HG03520 (cell line): Measurements from ENCODE around the gene KIF13A.
"Not testable (repeated sequence)": the region's sequence is repeated elsewhere in the genome, so short reads cannot be mapped to it uniquely, and the experiment has no call there.

Experiments
- ATAC-seq: cut with Tn5 transposase; IDR thresholded peaks from one replicate; pipeline ENCODE4 v1.9.1; 2021; ENCODE audit warnings: mild to moderate bottlenecking, moderate library complexity; ENCODE audit not compliant: unreplicated experiment

Gene KIF13A

GRCh38 chr6:17817763-17818162 lies 169.7 kb downstream of the KIF13A start:
- no peak for ATAC-seq

DNA sequence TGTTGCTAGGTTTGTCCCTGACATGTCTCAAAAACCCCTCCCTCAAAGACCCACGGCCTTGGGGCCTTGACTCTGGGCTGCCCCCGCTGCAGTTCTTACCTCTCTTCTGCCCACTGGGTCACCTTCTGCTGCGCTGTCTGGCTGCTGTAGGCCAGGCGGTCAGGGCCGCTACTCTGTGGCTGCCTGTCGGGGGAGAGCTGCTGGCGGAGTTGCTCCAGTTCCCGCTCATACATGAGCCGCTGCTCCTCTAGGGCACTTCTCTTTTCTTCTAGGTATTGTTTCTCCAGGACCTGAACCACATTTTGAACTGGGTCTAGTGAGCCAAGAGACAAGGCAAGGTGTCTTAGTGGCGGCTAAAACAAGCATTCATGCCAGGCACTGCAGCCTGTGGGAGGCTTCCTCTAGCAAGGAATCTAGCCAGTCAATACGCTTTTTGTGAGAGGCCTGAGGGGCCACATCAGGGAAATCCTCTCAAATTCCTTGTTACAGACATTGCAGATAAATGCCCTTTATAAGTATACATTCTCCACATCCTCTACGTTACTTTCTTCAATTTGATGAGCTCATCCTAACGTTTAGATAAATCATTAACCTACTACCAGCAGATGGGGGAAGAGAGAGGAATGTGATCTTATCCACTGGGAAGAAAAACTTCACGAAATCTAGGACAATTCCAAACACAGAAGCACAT lies 170.4 kb downstream of the KIF13A start:
- no peak for ATAC-seq

GRCh38 chr6:17813542-17813941 lies 173.9 kb downstream of the KIF13A start:
- no peak for ATAC-seq

DNA sequence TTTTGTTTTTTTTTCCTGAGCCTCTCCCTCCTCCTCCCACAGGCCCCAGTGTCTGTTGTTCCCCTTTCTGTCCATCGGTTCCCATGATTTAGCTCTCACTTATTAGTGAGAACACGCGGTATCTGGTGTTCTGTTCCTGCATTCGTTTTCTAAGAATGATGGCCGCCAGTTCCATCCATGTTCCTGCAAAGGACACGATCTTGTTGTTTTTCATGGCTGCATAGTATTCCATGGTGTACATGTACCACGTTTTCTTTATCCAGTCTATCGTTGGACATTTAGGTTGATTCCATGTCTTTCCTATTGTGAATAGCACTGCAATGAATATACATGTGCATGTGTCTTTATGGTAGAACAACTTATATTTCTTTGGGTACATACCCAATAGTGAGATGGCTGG lies 175.1 kb downstream of the KIF13A start:
- ATAC-seq: no peak

DNA sequence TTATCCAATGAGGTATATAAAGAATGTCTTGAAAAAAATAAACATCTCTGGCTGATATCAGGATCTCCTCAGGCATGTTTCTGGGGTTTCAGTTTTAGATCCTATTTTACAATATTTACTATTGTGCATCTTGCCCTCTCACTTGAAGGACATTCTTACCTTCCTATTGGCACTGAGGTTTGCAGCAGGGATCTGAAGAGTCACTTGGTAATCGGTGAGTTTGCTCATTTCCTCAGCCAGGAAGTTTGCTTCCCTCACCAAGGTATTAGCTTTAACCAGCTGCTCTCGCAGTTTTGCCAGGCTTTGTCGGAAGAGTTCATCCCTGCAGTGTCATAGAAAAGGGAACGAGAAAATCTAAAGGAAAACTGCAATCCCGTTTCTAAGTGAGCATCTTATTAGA lies 178.8 kb downstream of the KIF13A start:
- ATAC-seq: no peak

DNA sequence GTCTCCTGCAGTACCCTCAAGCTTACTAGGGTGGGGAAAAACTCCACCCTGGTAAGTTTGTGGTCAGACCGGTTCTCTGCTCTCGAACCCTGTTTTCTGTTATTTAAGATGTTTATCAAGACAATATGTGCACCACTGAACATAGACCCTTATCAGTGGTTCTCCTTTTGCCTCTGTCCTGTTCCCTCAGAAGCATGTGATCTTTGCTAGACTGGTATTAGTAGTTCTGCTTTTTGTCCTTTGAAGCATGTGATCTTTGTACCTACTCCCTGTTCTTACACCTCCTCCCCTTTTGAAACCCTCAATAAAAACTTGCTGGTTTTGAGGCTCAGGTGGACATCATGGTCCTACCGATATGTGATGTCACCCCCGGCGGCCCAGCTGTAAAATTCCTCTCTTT lies 180.0 kb downstream of the KIF13A start:
- not testable (repeated sequence) for ATAC-seq

GRCh38 chr6:17803409-17803808 lies 184.0 kb downstream of the KIF13A start:
- ATAC-seq: no peak

- no peak for ATAC-seq
Observed at GRCh38 chr6:17798477-17799154, 188.8 kb downstream of the KIF13A start.

- ATAC-seq: no peak
Observed at GRCh38 chr6:17790489-17790888, 196.9 kb downstream of the KIF13A start.

DNA sequence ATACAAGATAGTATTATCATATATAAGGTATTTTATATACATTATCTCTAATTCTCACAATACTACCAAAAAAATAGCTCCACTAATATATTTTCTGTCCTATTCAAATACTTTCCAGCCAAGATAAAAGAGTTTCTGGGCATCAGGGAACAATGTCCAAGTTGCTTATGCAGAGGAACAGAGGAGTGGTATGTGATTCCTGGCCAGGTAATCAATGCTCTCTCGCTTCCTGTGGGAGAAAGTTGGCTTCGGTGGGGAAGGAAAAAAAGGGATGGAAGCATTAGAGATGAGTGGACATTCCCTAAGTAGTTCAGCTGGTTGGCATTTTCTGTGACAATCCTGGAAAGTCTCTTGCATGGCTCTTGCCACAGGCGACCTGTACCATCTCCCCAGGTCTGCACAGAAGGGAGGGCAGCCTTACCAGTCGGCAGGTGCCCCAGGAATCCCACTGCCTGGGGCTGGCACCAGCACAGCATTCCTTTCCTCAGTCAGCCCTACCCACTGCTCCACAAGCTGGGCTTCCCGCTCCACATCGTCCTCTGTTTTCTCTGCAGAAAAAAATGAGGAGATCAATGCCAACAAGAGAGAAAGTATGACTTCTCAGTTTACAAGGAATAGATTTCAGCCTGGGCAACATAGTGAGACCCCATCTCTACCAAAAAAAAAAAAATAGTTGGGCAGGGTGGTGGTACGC lies 202.2 kb downstream of the KIF13A start:
- ATAC-seq: no peak

DNA sequence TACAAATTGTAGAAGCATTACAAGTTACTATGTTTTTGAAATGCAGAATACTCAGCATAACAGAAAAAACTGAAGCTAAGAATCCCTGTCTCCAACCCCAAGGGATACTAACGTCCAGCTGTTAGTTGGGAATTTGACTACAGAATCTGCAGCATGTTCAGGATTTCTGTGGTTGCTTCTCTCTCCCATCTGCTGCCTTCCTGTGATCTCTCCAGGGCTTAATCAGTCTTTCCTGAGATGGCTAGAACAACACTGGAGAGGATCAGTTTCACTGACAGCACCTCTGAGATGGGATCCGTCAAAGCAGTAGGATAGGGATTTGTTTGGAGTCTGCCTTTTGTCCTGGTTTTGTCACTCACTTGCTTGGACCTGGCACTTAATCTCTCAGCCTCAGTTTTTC lies 207.4 kb downstream of the KIF13A start:
- no peak for ATAC-seq

- ATAC-seq: no peak
Observed at GRCh38 chr6:17771609-17772008, 215.8 kb downstream of the KIF13A start.

DNA sequence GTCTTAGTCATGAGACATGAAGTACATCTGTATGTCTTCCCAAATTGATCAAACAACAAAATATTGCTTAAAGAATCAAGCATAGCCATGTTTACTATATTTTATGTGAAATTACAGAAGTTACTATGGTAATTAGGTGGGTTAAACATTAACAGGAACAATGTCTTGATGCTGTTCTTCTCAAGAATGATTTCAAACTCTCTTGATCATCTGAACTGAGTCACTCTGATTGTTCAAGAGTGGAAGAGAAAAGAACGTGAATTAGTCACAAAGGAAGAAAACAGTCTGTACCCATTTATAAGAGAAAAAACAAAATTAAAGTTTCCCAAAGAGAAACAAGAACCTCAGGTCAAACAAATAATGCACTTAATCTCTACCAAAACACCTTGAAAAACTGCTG lies 218.6 kb downstream of the KIF13A start:
- no peak for ATAC-seq

- no peak for ATAC-seq
Observed at GRCh38 chr6:17768388-17768787, 219.0 kb downstream of the KIF13A start.

- ATAC-seq: no peak
Observed at GRCh38 chr6:17762651-17763050, 224.8 kb downstream of the KIF13A start.

GRCh38 chr6:17758119-17758518 lies 229.3 kb downstream of the KIF13A start:
- ATAC-seq: no peak

DNA sequence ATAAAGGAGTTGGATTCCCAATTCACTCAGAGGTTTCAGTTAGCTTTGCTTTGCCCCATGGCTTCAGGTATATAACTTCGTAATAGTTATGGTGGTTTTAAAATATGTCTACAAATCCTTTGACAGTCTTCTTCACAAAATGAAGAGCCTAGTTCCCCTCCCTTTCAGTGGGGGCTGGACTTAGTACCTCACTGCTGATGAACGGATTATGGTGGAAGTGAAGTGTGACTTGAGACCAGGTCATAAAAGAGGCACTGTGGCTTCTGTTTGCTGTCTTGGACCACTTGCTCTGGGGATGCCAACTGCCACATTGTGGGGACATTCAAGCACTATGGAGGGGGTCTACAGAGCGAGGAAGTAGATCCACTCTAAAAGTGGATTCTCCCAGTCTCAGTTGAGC lies 233.2 kb downstream of the KIF13A start:
- ATAC-seq: no peak

DNA sequence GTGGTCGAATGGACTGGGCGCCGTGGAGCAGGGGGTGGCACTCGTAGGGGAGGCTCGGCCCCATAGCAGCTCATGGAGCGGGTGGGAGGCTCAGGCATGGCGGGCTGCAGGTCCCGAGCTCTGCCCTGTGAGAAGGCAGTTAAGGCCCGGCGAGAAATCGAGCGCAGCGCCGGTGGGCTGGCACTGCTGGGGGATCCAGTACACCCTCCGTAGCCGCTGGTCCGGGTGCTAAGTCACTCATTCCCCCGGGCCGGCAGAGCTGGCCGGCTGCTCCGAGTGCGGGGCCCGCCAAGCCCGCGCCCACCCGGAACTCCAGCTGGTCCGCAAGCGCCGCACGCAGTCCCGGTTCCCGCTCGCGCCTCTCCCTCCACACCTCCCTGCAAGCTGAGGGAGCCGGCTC lies 242.1 kb downstream of the KIF13A start:
- not testable (repeated sequence) for ATAC-seq

DNA sequence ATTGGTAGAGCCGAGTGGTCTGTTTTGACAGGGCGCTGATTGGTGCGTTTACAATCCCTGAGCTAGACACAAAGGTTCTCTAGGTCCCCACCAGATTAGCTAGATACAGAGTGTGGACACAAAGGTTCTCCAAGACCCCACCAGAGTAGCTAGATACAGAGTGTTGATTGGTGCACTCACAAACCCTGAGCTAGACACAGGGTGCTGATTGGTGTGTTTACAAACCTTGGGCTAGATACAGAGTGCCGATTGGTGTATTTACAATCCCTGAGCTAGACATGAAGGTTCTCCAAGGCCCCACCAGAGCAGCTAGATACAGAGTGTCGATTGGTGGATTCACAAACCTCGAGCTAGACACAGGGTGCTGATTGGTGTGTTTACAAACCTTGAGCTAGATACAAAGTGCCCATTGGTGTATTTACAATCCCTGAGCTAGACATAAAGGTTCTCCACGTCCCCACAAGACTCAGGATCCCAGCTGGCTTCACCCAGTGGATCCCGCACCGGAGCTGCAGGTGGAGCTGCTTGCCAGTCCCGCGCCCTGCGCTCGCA lies 242.6 kb downstream of the KIF13A start:
- not testable (repeated sequence) for ATAC-seq

DNA sequence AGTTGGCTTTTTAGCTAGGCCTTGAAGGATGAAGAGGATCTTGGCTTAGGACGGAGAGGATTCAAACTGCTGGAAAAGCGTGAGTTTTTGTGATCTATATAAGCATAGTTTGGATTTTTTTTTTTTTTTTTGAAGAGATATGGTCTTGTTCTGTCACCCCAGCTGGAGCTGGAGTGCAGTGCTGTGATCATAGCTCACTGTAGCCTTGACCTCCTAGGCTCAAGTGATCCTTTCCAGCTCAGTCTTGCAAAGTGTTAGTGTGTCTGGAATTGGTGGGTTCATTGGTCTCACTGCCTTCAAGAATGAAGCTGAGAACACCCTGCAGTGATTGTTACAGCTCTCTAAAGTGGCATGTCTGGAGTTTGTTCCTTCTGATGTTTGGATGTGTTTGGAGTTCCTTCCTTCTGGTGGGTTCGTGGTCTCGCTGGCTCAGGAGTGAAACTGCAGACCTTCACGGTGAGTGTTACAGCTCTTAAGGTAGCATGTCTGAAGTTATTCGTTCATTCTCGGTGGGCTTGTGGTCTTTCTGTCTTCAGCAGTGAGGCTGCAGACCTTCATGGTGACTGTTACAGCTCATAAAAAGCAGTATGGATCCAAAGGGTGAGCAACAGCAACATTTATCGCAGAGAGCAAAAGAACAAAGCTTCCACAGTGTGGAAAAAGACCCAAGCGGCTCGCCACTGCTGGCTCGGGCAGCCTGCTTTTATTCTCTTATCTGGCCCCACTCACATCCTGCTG lies 243.2 kb downstream of the KIF13A start:
- no peak for ATAC-seq

DNA sequence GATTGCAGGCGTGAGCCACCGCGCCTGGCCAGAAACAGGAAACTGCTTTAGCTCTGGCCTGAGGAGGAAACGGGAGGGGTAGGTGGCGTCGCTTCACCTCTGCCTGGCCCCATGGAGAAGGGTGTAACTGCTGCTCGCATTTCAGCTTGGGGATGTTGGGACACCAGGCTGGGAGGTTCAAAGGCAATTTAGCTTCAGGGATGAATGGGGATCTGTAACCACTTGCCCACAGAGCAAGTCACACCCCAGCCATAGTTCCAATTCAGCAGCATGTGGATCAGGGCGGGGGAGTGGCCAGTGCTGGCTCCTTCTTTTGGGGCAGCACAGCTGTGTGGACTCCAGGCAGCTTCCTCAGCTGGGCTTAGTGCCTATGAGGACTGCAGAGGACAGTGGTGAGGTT lies 245.9 kb downstream of the KIF13A start:
- no peak for ATAC-seq
